HG03469 (cell line): ENCODE measurements around the gene TM6SF1.
"Not testable (repeated sequence)": the region's sequence is repeated elsewhere in the genome, so short reads cannot be mapped to it uniquely, and the experiment has no call there.

Source experiments
- ATAC-seq: cut with Tn5 transposase; IDR thresholded peaks from one replicate; pipeline ENCODE4 v1.9.1; 2021; ENCODE audit warnings: mild to moderate bottlenecking, moderate library complexity, moderate number of reproducible peaks; ENCODE audit not compliant: unreplicated experiment

Gene TM6SF1

DNA sequence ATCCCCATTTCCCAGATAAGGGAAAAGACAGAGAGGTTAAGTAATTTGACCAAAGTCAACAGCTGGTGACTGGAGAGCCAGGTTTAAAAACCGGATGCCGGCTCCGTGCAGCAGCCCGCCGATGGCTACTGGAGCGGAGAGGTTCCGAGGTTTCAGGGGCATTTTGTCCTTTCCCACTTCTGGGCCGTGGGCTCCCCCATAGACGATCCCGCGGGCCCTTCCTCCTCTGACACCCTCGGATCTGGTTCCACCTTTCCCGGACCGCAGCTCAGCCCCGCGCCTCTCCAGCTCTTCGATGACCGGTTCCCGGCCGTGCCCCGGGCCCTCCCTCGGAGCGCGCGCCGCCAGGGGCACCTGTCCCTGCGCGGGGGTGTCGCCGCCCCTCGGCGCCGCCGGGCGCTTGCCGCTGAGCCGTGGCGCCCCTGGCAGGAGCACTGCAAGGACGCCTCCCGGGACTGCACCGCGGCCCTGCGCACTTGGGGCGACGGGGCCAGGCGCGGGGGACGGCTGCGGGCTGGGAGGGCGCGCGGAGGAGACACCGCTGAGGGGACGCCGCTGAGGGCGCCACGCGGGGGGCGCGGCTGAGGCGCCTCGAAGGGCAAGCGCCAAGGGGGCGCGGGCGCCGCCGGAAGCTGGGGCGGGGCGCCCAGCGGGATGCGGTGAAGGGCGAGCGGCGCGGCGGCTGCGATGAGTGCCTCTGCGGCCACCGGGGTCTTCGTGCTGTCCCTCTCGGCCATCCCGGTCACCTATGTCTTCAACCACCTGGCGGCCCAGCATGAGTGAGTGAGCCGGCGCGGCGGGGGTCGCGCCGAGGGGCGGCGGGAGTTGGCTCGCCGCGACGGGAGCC lies at the start of gene TM6SF1:
TM6SF1 (plus strand) TSS at position 652 of the 847 bp plus-strand sequence; CDS start at position 688, 36 bp downstream.
- no peak for ATAC-seq

DNA sequence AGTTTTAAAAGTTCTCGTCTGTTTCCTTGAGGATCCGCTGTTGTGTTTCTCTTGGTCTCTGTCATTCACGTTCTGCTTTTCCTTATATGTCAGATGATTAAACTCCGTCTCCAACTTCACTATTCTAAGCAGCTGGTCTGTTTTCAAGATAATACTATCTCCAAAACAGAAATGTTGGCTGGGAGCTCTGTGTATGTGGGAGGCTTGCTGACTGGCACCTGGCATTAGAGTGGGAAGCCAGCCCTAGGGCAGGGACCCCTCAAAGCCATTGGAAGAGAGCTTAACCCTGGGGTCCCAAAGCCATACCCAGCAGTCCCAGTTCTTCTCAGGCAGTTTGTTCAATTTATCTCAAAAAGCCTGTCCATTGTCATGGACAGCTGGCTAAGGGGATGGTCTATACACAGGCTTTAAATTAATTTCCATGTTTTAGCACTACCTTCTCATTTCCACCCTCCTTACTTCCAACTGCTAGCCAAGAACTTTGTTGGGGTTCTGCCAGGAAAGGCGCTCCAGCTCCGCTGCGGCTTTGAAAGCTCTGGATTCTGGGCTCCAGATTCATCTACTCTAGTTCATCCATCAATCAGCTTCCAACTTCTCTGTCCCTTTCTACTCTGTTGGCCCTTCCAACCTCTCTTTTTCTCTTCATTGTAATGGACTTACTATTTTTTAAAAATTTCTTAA lies 49.6 kb upstream of the TM6SF1 start:
- ATAC-seq, result no peak

DNA sequence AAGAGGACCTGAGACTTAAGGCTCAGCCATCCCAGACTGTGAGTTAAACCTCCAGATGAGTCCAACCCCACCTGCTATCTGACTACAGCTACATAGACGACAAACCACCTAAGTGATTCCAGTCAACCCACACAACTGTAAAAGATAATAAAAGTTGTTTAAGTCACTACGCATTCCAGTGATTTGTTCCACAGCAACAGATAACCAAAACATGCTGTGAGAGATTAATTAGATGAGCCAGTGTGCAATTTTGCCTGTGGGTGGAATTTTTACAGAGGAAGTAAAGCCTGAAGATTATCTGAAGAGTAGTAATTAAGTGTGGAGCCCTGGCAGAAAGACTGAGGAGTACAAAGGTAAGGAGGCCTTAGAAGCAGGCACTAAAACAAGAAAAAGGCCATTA lies 45.8 kb upstream of the TM6SF1 start:
- no peak for ATAC-seq

DNA sequence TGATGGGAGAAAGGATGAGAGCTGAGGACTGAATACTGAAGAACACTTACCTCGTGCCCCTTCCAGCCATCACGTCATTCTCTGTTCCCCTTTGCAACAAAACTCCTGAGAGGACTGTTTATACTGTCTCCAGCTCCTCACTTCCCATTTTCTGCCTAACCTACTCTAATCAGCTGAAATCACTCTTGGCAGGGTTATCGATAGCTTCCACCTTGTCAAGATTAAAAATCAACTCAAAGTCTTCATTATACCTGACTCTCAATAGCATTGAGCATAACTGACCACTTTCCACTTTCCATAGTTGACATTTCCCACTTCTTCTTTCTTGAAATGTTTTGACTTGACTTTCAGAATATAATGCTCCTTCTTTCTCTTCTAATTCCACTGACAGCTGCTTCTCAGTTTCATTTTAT lies 44.7 kb upstream of the TM6SF1 start:
- no peak for ATAC-seq

DNA sequence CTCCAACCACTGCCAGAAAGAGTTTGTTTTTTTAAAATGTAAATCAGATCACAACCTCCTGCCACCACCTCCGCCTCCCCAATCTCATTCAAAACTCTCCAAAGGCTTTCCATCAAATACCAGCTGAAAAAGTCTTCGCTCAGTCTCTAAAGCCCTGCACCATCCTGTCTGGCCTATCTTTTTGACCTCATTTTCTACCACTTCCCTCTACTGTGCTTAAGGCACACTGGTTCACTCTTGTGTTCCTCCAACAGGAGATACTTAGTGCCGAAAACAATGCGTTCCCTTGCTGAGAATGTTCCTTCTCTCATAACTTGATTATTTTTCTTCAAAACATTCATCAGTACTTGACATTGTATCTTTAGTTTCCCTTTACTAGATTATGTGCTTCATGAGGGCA lies 43.9 kb upstream of the TM6SF1 start:
- ATAC-seq, result no peak

DNA sequence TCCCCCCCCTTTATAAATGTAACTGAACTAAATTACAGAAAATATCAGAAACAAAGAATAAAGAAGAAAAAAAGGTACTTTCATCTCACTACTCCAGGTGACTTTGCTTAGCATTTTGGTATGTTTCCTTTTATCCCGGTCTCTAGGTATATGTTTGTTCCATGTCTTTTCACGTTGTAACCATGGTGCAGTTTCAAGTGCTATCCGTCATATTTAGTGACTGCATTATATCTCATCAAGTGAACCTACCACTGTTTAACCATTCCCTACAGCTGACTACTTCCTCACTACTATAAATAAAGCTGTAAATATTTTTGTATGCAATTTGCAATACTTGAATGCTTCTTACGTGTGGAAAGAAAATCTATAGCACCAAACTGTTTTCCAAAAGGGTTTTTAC lies 42.6 kb upstream of the TM6SF1 start:
- ATAC-seq, result no peak

DNA sequence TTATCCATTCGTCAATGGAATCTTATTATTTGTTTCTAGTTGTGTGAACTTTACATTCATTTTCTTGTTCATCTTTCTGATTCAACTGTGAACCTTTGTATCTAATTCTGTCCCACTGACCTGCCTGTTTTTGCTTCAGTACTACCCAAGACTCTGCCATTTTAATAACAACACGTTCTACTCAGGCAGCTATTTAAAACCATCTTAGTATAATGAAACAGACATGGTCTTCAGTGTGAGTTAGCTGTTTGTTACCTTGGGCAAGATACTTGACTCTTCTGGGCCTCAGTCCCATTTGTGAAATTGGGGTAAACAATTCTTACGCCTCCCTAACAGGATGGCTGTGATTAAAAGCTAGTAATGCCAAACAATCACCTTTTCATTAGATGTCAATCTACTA lies 42.0 kb upstream of the TM6SF1 start:
- ATAC-seq, result no peak

DNA sequence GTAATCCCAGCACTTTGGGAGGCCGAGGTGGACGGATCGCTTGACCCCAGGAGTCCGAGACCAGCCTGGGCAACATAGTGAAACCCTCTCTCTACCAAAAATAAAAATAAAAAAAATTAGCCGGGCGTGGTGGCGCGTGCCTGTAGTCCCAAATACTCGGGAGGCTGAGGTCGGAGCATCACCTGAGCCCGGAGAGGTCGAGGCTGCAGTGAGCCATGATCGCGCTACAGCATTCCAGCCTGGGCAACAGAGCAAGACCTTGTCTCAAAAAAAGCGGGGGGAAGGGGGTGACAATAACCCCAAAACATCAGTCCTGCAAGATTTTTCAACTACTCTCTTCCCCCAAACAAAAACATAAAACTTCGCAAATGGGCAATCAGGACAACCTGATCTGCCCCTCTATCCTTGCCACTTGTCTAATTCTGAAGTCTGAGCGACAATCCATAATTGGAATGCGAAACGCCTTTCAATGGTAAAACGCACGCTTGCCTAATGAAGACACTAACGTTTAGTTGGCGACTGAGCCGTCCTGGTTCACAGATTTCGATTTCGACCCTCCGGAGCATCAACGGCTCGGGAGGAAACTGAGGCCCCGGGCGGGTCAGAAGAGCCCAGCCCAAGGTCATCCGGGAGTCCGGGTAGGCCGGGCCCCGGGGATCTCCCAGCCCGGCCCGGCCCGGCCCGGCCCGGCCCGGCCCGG lies 41.3 kb upstream of the TM6SF1 start:
- no peak for ATAC-seq

DNA sequence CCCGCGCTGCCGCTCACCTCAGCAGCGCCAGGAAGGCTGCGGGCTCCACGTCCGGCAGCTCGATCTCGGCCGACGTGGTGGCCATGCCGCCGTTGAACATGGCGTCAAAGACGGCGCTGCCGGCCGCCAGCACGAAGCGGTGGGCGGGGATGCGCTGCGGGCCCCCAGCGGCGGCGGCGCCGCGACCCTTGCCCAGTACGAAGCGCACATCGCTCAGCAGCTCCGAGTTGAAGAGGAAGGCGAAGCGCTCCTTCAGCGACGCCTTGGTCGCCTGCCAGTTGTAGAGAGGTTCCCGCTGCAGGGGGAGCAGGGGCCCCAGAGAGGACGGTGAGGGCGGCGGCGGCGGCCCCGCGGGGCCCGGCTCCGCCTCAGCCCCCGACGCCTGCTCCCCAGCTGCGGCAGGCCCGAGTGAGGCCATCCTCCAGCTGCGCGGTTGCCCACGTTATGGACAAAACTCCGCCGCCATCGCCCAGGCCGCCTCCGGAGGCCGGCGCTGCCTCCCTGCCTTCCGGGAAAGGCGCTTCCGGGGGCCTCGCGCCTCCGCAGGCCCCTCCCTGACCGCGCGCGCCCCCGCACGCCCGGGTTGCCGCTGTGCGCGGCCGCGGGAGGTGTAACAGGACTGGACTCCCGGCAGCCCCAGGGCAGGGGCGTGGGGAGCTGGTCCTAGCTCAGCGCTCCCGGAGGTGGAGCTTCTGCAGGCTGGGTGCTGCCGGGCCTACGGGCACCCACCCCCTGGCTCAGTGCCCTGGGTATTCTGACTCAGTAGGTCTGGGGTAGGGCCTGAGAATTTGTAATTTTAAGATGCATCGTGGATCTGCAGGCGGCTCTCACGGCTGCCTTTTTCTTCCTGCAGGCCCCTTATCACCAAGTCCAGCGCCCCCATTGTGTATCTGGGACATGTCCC lies 40.5 kb upstream of the TM6SF1 start, which contains the start of gene BTBD1:
BTBD1 (minus strand) TSS at position 519 of the 904 bp plus-strand sequence; CDS start at position 418, 101 bp downstream.
- peak; percentile 68 for ATAC-seq

DNA sequence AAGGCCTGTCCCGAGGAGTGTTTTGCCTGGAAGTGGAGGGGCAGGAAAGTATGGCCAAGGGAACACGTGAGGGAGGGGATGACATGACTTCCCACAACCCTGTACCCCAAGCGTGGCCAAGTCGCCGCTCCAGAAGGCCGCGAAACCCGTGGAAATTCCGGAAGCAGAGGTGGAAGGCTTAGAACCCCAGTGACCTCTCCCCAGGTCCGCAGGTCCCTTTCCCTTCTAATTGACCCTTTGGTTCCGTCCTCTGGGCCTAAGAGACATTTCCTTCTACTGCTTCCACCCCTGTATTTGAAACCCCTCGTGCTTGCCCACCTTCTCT lies 39.8 kb upstream of the TM6SF1 start:
- ATAC-seq, result no peak

DNA sequence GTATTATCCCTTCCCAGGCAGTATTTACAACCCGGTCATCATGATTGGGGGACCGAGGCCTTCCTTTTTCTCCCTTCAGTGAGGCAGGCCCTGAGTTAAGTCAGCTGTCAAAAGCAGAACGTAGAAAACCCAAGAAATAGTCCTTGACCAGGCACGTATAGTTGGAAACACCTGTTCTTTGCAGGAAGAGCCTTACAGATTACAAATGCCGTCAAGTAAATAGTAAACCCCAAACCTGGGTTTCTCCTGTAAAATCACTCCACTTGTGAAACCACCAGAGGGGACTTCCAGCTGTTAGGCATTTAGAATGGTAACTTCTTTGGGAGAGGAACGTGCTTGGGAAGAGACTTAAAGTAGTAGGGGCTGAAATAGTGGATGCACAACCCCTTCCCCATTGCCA lies 39.4 kb upstream of the TM6SF1 start:
- no peak for ATAC-seq

DNA sequence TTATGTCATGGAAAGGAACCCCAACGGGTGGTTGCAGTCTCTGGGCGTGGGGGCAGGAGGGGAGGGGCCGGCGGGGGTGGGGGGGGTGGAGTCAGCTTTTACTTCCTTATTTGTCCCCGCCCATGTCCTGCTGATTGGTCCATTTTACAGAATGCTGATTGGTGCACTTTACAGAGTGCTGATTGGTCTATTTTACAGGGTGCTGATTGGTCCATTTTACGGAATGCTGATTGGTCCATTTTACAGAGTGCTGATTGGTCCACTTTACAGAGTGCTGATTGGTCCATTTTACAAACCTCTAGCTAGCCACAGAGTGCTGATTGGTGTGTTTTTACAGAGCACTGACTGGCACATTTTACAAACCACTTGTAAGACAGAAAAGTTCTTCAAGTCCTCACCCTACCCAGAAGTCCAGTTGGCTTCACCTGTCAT lies 38.2 kb upstream of the TM6SF1 start:
- not testable (repeated sequence) for ATAC-seq

DNA sequence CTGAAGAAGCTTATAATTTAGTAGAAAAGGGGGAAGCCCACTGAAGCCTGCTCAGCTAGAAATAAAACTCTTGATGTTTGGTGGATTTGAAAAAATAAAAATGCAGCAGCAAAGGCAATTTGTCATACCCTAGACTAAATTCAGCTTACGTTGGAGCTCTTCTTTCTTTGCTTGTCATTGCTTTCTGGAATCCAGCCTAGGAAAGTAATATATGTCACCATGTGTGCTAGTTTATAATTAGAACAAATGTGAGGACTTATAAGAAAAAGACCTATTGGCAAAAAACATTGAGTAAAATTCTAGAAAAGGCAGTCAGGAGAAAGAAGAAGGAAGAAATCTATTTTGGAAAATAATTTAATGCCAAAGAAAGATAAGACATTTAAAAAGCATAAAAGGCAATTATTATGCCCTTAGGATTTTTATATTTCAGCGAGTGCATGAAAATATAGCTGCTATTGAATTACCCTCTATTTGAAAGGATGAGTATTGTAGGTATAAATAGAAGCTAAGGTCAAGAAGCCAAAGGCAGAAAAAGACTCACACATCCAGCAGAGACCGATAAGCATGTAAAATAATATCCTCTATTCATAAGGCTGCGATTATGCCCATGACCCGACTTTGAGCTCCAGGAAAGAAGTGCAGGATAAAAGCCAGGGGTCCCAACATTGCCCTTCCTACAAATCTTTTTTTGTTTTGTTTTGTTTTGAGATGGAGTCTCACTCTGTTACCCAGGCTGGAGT lies 29.8 kb upstream of the TM6SF1 start:
- no peak for ATAC-seq

DNA sequence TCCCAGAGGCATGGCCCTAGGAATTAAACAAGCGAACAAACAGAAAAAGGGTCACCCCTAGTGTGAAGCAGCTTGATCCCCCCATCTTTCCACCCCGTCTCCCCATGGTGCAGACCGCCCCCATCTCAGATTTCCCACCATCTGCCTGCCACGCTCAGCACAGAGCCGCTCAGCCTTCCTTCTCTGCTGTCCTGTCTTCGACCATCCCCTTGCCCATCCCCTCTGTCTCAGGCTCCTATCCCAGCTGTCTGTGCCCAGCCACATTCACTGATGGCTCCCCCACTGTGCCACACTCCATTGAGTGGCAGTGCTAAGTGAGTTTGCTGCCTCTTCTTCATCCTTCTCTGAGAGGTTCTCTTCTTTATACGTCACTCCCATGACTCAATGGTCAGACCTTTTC lies 28.7 kb upstream of the TM6SF1 start:
- ATAC-seq, result no peak

DNA sequence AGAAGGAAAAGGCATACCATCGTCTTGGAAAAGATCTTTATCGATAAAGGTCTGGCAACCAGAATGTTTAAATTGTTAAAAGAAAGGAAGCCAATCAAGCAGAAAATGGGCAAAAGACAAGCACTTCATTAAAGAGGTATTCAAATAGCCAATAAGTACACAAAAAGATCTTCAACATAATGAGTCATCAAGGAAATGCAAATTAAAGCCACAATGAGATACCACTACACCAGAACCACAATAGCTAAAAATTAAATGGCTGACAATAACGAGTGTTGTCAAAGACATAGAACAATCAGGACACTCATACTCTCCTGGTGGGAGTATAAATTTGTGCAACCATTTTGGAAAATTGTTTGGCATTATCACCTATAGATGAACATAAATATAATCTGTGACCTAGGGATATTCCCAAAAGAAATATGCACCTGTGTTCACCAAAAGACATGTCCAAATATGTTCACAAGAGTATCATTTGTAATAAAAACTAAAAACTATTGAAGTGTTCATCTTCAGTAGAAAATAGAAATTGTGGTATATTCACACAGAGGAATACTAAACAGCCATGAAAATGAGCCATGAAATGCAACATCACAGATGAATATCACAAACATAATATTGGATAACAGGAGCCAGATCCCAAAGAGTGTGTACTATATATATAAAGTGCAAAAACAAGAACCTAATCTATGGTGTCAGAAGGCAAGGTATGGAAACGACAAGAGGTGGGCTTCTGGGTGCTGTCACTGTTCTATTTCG lies 26.0 kb upstream of the TM6SF1 start:
- ATAC-seq, result no peak

DNA sequence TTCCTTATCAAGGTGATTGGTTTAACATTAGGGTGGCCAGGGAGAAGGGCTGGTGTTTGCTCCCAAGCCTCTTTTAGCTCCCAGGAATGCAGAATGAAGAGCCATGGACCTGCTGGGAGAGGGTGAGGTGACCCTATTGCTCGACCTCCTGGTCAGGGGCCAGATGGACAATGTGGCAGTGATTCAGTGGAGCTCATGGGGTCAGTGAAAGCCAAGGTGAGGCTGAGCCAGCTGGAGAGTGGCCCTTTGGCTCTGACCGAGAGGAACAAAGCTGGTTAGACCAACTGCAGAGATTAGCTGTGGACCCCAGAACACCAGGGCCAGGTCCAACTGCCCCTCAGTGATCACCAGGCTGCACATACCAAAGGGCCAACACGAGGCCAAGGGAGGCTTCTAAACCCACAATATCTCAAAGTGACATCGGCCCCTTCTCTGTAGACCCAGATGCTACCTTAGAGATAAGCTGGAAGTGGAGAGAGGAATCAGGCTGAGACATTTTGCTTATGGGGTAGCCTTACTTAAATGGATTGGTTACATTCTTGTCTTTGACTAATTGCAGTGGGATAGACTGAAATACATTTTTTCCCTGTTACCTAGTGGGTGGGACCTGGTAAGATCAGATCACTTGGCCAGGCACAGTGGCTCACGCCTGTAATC lies 24.6 kb upstream of the TM6SF1 start:
- no peak for ATAC-seq

DNA sequence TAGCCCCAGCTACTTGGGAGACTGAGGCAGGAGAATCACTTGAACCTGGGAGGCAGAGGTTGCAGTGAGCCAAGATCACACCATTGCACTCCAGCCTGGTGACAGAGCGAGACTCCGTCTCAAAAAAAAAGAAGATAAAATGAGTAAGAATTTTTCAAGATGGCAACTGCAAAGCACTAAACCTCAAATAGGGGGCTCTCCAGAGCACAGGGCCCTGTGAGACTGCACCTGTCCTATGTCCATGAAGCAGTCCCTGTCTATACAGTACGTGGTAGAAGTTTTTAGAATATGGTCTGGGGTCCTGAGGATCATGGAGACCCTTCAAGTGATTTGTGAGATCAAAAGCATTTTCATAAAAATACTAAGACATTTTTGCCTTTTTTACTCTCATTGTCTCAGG lies 22.0 kb upstream of the TM6SF1 start:
- ATAC-seq, result not testable (repeated sequence)

DNA sequence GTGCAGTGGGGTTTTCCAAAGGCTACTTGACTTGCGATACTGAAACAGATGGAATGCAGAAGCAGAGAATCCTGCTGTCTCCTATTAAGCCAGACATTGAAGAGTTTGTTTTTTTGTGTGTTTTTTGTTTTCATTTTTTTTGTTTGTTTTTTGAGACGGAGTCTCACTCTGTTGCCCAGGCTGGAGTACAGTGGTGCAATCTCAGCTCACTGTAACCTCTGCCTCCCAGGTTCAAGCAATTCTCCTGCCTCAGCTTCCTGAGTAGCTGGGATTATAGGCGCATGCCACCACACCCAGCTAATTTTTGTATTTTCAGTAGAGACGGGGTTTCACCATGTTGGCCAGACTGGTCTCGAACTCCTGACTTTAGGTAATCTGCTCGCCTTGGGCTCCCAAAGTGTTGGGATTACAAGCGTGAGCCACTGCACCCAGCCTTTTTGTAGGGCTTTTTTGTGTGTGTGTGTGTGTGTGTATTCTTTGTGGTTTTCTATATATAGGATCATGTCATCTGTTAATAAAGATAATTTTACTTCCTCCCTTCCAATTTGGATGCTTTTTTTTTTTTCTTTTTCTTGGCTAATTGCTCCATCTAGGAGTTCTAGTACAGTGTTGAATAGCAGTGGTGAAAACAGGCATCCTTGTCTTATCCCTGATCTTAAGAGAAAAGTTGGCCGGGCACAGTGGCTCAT lies 21.4 kb upstream of the TM6SF1 start:
- not testable (repeated sequence) for ATAC-seq
